CD14-positive monocyte (primary cell): ENCODE data around the gene TTC7B. TPM values are rescaled to one million over a fixed set of nuclear protein-coding genes. Genes with fewer than 3 reads are reported as not detected.

Source experiments
- DNase-seq, 3 donors: peaks; one replicate each; pipeline ENCODE4 v3.0.0-alpha.2; 2011 to 2022
- H2AFZ ChIP-seq: 2 replicates; pipeline ENCODE4 v1.6.0; 2012; ENCODE audit warnings: mild to moderate bottlenecking, low read depth, low read length, inconsistent platforms; ENCODE audit not compliant: insufficient read depth, poor library complexity, severe bottlenecking
- H3K27ac ChIP-seq, 2 donors: 1 replicate in 1 of 2; 2 replicates in 1 of 2; pipeline ENCODE4 v1.5.1; 2012 to 2013; ENCODE audit warnings: low read length in 2 of 2, control low read depth in 1 of 2, inconsistent platforms in 1 of 2, low read depth in 1 of 2, mild to moderate bottlenecking in 1 of 2
- H3K27me3 ChIP-seq, 2 donors: one replicate each; pipeline versions ENCODE4 v1.6.0 to v1.6.1; 2011 to 2013; ENCODE audit warnings: low read length in 2 of 2; ENCODE audit not compliant: control insufficient read depth in 2 of 2, insufficient read depth in 2 of 2
- H3K36me3 ChIP-seq, 2 donors: replicated peaks in 1 of 2; 1 replicate in 1 of 2; 2 replicates in 1 of 2; pipeline versions ENCODE4 v1.5.1 to v1.6.1; 2012 to 2013; ENCODE audit warnings: low read length in 2 of 2, control low read depth in 1 of 2, inconsistent platforms in 1 of 2, mild to moderate bottlenecking in 1 of 2; ENCODE audit not compliant: insufficient read depth in 2 of 2, control insufficient read depth in 1 of 2
- H3K4me1 ChIP-seq, 2 donors: 1 replicate in 1 of 2; 2 replicates in 1 of 2; pipeline versions ENCODE4 v1.5.1 to v1.6.1; 2012 to 2013; ENCODE audit warnings: low read length in 2 of 2, control low read depth in 1 of 2, inconsistent platforms in 1 of 2, mild to moderate bottlenecking in 1 of 2, moderate library complexity in 1 of 2; ENCODE audit not compliant: insufficient read depth in 2 of 2, control insufficient read depth in 1 of 2
- H3K4me2 ChIP-seq: replicated peaks from 2 replicates; pipeline ENCODE3; 2012; ENCODE audit warnings: low read length, moderate library complexity, mild to moderate bottlenecking; ENCODE audit not compliant: poor library complexity, severe bottlenecking; ENCODE audit errors: extremely low read depth
- H3K4me3 ChIP-seq, 3 experiments: fragments of 200-600 bp in 1 of 3; sonication (generic) in 1 of 3; replicated peaks in 1 of 3; 1 replicate in 2 of 3; 2 replicates in 1 of 3; pipeline ENCODE4 v1.5.1; 2011 to 2013; ENCODE audit warnings: low read length in 3 of 3, mild to moderate bottlenecking in 3 of 3, control low read depth in 2 of 3, low read depth in 2 of 3, inconsistent platforms in 1 of 3, moderate library complexity in 1 of 3
- H3K79me2 ChIP-seq: 2 replicates; pipeline ENCODE4 v1.6.0; 2012; ENCODE audit warnings: mild to moderate bottlenecking, control low read depth, inconsistent platforms, low read length, moderate library complexity; ENCODE audit not compliant: insufficient read depth
- H3K9ac ChIP-seq: 2 replicates; pipeline ENCODE4 v1.6.0; 2017; ENCODE audit warnings: low read length, mild to moderate bottlenecking; ENCODE audit not compliant: insufficient read depth, poor library complexity, severe bottlenecking
- H3K9me3 ChIP-seq, 2 donors: replicated peaks in 1 of 2; 1 replicate in 1 of 2; 2 replicates in 1 of 2; pipeline versions ENCODE4 v1.5.1 to v1.6.1; 2012 to 2013; ENCODE audit warnings: low read length in 2 of 2, control low read depth in 1 of 2; ENCODE audit not compliant: control insufficient read depth in 1 of 2, insufficient read depth in 1 of 2
- H4K20me1 ChIP-seq: 2 replicates; pipeline ENCODE4 v1.6.0; 2012; ENCODE audit warnings: mild to moderate bottlenecking, low read length, control low read depth, moderate library complexity; ENCODE audit not compliant: insufficient read depth
- H3K27ac Mint-ChIP-seq, 7 donors: one replicate each; pipeline ENCODE4 v1.8.0; 2020; ENCODE audit warnings: mild to moderate bottlenecking in 7 of 7, mixed read lengths in 7 of 7, moderate library complexity in 6 of 7, inconsistent platforms in 2 of 7
- H3K27me3 Mint-ChIP-seq, 3 donors: one replicate each; pipeline ENCODE4 v1.8.0; 2021 to 2022; ENCODE audit warnings: low read depth in 3 of 3, mild to moderate bottlenecking in 3 of 3, mixed read lengths in 3 of 3, moderate library complexity in 3 of 3, inconsistent platforms in 1 of 3
- H3K36me3 Mint-ChIP-seq, 2 donors: one replicate each; pipeline ENCODE4 v1.8.0; 2020; ENCODE audit warnings: mixed read lengths in 2 of 2, inconsistent platforms in 1 of 2, mild to moderate bottlenecking in 1 of 2
- H3K4me1 Mint-ChIP-seq: one replicate; pipeline ENCODE4 v1.8.0; 2020; ENCODE audit warnings: mild to moderate bottlenecking, mixed read lengths
- H3K4me3 Mint-ChIP-seq, 2 donors: one replicate each; pipeline ENCODE4 v1.8.0; 2020; ENCODE audit warnings: mild to moderate bottlenecking in 2 of 2, mixed read lengths in 2 of 2, moderate library complexity in 1 of 2
- H3K9me3 Mint-ChIP-seq, 7 donors: one replicate each; pipeline ENCODE4 v1.8.0; 2020 to 2022; ENCODE audit warnings: mixed read lengths in 7 of 7, mild to moderate bottlenecking in 6 of 7, moderate library complexity in 6 of 7, inconsistent platforms in 2 of 7
- WGBS: methylation state at CpG from one replicate; pipeline ENCODE4 v1.1.5; 2013; ENCODE audit warnings: missing lambda C conversion rate; ENCODE audit not compliant: insufficient coverage; 5-methylcytosine and 5-hydroxymethylcytosine counted together
- intact Hi-C, 2 donors: fragments of 100-400 bp; cut with micrococcal nuclease; formaldehyde crosslinking; loops; one replicate each; pipeline versions ENCODE4 v1.15.0 to v1.15.1; 2023
- polyA plus RNA-seq, 3 donors: library from polyadenylated mRNA; depleted of rRNA in 1 of 3; unstranded in 2 of 3; stranded (reverse) in 1 of 3; fragments of 300-500 nt in 2 of 3; fragments of >200 nt in 1 of 3; fragmentation: Illumina TruSeq in 2 of 3; gene quantifications; 1 replicate in 2 of 3; 2 replicates in 1 of 3; pipeline ENCODE4 v1.2.3, GENCODE V29; 2012 to 2021
- TF ChIP-seq, protein P1 (sequence below): fragments of 200-600 bp; IDR thresholded peaks from one replicate; pipeline ENCODE4 v1.8.0; 2022; ENCODE audit warnings: antibody characterized with exemption, mild to moderate bottlenecking

Gene TTC7B
- polyA plus RNA-seq, 3 donors, result 0.87 to 2.6 (median 1.2) TPM

GRCh38 chr14:90809530-90810312 lies 6.5 kb downstream of the TTC7B start:
- H3K9me3 Mint-ChIP-seq, result peaks cover 0 to 2% (median 0%) of the 10 kb centered on the region in 7 donors
- H4K20me1 ChIP-seq, result no peaks in the 10 kb centered on the region
- H2AFZ ChIP-seq, result no peak overlapping the region
- WGBS, result 100% methylated on average over 4 of the region's 7 CpGs
- intact Hi-C loops, result no loop called here
- TF ChIP-seq, protein P1, sequence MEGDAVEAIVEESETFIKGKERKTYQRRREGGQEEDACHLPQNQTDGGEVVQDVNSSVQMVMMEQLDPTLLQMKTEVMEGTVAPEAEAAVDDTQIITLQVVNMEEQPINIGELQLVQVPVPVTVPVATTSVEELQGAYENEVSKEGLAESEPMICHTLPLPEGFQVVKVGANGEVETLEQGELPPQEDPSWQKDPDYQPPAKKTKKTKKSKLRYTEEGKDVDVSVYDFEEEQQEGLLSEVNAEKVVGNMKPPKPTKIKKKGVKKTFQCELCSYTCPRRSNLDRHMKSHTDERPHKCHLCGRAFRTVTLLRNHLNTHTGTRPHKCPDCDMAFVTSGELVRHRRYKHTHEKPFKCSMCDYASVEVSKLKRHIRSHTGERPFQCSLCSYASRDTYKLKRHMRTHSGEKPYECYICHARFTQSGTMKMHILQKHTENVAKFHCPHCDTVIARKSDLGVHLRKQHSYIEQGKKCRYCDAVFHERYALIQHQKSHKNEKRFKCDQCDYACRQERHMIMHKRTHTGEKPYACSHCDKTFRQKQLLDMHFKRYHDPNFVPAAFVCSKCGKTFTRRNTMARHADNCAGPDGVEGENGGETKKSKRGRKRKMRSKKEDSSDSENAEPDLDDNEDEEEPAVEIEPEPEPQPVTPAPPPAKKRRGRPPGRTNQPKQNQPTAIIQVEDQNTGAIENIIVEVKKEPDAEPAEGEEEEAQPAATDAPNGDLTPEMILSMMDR, result no peak
- H3K9ac ChIP-seq, result no peak overlapping the region
- H3K27me3 Mint-ChIP-seq, result peaks cover under 1 to 4% (median 3%) of the 10 kb centered on the region in 3 donors
- no peak overlapping the region for H3K4me3 Mint-ChIP-seq
- no peak overlapping the region for H3K27ac ChIP-seq
- H3K36me3 Mint-ChIP-seq, result no peaks in the 10 kb centered on the region
- no peaks in the 10 kb centered on the region for H3K9me3 ChIP-seq
- peaks cover 0 to 1% of the 10 kb centered on the region in 2 donors for H3K4me1 ChIP-seq
- H3K4me3 ChIP-seq, result no peak overlapping the region
- no peak for DNase-seq
- peaks cover 0 to 2% of the 10 kb centered on the region in 2 donors for H3K27me3 ChIP-seq
- no peaks in the 10 kb centered on the region for H3K36me3 ChIP-seq
- no peaks in the 10 kb centered on the region for H3K79me2 ChIP-seq
- H3K4me1 Mint-ChIP-seq, result no peaks in the 10 kb centered on the region
- no peak overlapping the region for H3K4me2 ChIP-seq
- no peak overlapping the region for H3K27ac Mint-ChIP-seq

- Histone ChIP-seq H3K79me2 (no peaks in the 10 kb centered on the region), H3K27ac (no peak overlapping the region)
Observed at GRCh38 chr14:90808759-90809529, 7.3 kb downstream of the TTC7B start.

More at GRCh38 chr14:90808759-90809529, 7.3 kb downstream of the TTC7B start:
- TF ChIP-seq, protein P1, result no peak
- Mint-ChIP-seq H3K9me3 (no peaks in the 10 kb centered on the region), H3K27ac (no peak overlapping the region), H3K27me3 (peaks cover 0 to 2% (median 0%) of the 10 kb centered on the region in 3 donors), H3K36me3 (no peaks in the 10 kb centered on the region), H3K4me3 (no peak overlapping the region), H3K4me1 (peaks cover 8% of the 10 kb centered on the region)
- no peak overlapping the region for H2AFZ ChIP-seq
- H3K9ac ChIP-seq, result no peak overlapping the region
- H3K9me3 ChIP-seq, result no peaks in the 10 kb centered on the region
- no peaks in the 10 kb centered on the region for H3K27me3 ChIP-seq
- no peak overlapping the region for H3K4me3 ChIP-seq
- intact Hi-C loops, result no loop called here
- no peak for DNase-seq
- H3K4me2 ChIP-seq, result no peak overlapping the region
- no peaks in the 10 kb centered on the region for H3K36me3 ChIP-seq
- peaks cover 5 to 9% of the 10 kb centered on the region in 2 donors for H3K4me1 ChIP-seq
- WGBS, result 87% methylated on average over 13 of the region's 15 CpGs
- no peaks in the 10 kb centered on the region for H4K20me1 ChIP-seq
